Adrenal gland (tissue), 12 donors: ENCODE measurements around the gene ZNF451. TPM values are rescaled to one million over a fixed set of nuclear protein-coding genes. Genes with fewer than 3 reads are reported as not detected.

Source experiments
- DNase-seq, 7 donors: peaks; one replicate each; pipeline ENCODE4 v3.0.0-alpha.2; 2019 to 2020
- H3K27ac ChIP-seq, 5 donors: fragments of 200-600 bp; sonication (generic) in 4 of 5; 1 replicate in 3 of 5; 2 replicates in 2 of 5; pipeline versions ENCODE4 v1.5.1 to v1.8.0; 2016 to 2020; ENCODE audit warnings: mild to moderate bottlenecking in 1 of 5
- H3K27me3 ChIP-seq: fragments of 200-600 bp; 2 replicates; pipeline ENCODE4 v1.8.0; 2021
- H3K36me3 ChIP-seq, 2 donors: fragments of 200-600 bp; replicated peaks in 1 of 2; 1 replicate in 1 of 2; 2 replicates in 1 of 2; pipeline versions ENCODE4 v1.5.1 to v1.8.0; 2018 to 2022
- H3K4me1 ChIP-seq, 2 donors: fragments of 200-600 bp; replicated peaks in 1 of 2; 1 replicate in 1 of 2; 2 replicates in 1 of 2; pipeline versions ENCODE4 v1.5.1 to v1.8.0; 2018 to 2021
- H3K4me3 ChIP-seq, 4 donors: fragments of 200-600 bp; sonication (generic) in 3 of 4; one replicate each; pipeline ENCODE4 v1.5.1; 2016 to 2018
- H3K9me3 ChIP-seq, 3 donors: fragments of 200-600 bp; sonication (generic) in 1 of 3; replicated peaks in 1 of 3; 1 replicate in 2 of 3; 2 replicates in 1 of 3; pipeline versions ENCODE4 v1.5.1 to v1.8.0; 2016 to 2021
- POLR2A ChIP-seq, 2 donors: fragments of 450-650 bp; IDR thresholded peaks; one replicate each; pipeline ENCODE4 v1.6.1; 2017; ENCODE audit warnings: antibody characterized with exemption in 2 of 2, mild to moderate bottlenecking in 2 of 2, moderate library complexity in 1 of 2
- WGBS, 4 donors: extraction: QIAGEN DNeasy Blood & Tissue Kit in 2 of 4; methylation state at CpG; one replicate each; pipeline versions ENCODE4 v1.1.5 to v1.1.7; 2013 to 2017; 5-methylcytosine and 5-hydroxymethylcytosine counted together
- intact Hi-C, 2 donors: fragments of 100-400 bp; cut with DNase I; formaldehyde crosslinking; loops; one replicate each; pipeline versions ENCODE4 v1.14.1 to v1.15.0; 2022 to 2023
- polyA plus RNA-seq, 3 donors: library from polyadenylated mRNA; stranded (reverse); fragments of 200-250 nt in 2 of 3; fragments of 350-450 nt in 1 of 3; fragmentation: Illumina TruSeq in 1 of 3; extraction: RNeasy Lipid Tissue Mini Kit (QIAGEN cat#74804) in 1 of 3; gene quantifications; one replicate each; pipeline ENCODE4 v1.2.3, GENCODE V29; 2013 to 2014
- total RNA-seq, 9 donors: library from RNA; depleted of rRNA in 4 of 9; stranded (reverse); fragments of >200 nt in 4 of 9; fragments of 120-200 nt in 1 of 9; fragmentation: NEBNext Ultra II Directional in 1 of 9; extraction: Animal tissue kit (Norgen Biotek cat#: 25700) in 1 of 9; gene quantifications; one replicate each; pipeline versions ENCODE4 v1.1.0 to v1.2.4, GENCODE V29; 2013 to 2023
- TF ChIP-seq, protein P1 (sequence below), 6 experiments: fragments of 450-650 bp in 4 of 6; fragments of 200-600 bp in 2 of 6; sonication (generic) in 1 of 6; IDR thresholded peaks; 1 replicate in 5 of 6; 2 replicates in 1 of 6; pipeline versions ENCODE4 v1.5.1 to v1.8.0; 2016 to 2021; ENCODE audit warnings: antibody characterized with exemption in 6 of 6, mild to moderate bottlenecking in 2 of 6, moderate library complexity in 1 of 6
- donor health status: healthy with polysubstance abuse.
- donor health status: Bipolar disorder and iron deficiency.
- donor health status: DM: yes; HTN: yes; CAD: no.
- donor health status: DM: no; HTN: no; CAD: no.
- donor health status: DM: no; HTN: no; CAD: no.
- donor health status: DM: yes; HTN: yes; CAD: no.

ZNF451 gene
- total and polyA plus RNA-seq, 12 donors = 19.5 to 111 (median 53.4) TPM

DNA sequence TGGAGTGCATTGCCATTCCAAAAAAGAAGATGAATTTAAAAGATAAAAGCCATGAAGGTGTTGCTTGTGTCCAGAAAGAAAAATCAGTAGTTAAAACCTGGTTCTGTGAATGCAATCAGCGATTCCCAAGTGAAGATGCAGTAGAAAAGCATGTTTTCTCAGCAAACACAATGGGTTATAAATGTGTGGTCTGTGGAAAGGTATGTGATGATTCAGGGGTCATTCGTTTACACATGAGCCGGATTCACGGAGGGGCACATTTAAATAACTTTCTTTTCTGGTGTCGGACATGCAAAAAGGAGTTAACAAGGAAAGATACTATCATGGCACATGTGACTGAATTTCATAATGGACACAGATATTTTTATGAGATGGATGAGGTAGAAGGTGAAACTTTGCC, 57.4 kb downstream of the ZNF451 start:
- WGBS, 4 donors = 92 to 95% (median 95%) methylated on average over 5 of the region's 5 CpGs
- DNase-seq = no peak
- no peaks in the 10 kb centered on the region for H3K4me1 ChIP-seq
- H3K4me3 ChIP-seq = no peak overlapping the region
- no peaks in the 10 kb centered on the region for H3K9me3 ChIP-seq
- no peak for TF ChIP-seq POLR2A (IDR thresholded peaks at IDR 0.05)
- TF ChIP-seq, protein P1, sequence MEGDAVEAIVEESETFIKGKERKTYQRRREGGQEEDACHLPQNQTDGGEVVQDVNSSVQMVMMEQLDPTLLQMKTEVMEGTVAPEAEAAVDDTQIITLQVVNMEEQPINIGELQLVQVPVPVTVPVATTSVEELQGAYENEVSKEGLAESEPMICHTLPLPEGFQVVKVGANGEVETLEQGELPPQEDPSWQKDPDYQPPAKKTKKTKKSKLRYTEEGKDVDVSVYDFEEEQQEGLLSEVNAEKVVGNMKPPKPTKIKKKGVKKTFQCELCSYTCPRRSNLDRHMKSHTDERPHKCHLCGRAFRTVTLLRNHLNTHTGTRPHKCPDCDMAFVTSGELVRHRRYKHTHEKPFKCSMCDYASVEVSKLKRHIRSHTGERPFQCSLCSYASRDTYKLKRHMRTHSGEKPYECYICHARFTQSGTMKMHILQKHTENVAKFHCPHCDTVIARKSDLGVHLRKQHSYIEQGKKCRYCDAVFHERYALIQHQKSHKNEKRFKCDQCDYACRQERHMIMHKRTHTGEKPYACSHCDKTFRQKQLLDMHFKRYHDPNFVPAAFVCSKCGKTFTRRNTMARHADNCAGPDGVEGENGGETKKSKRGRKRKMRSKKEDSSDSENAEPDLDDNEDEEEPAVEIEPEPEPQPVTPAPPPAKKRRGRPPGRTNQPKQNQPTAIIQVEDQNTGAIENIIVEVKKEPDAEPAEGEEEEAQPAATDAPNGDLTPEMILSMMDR (IDR thresholded peaks at IDR 0.05) = no peak
- intact Hi-C loops = no loop called here
- peaks cover 0 to 18% of the 10 kb centered on the region in 2 donors for H3K36me3 ChIP-seq
- no peak overlapping the region for H3K27ac ChIP-seq
- H3K27me3 ChIP-seq = no peaks in the 10 kb centered on the region

DNA sequence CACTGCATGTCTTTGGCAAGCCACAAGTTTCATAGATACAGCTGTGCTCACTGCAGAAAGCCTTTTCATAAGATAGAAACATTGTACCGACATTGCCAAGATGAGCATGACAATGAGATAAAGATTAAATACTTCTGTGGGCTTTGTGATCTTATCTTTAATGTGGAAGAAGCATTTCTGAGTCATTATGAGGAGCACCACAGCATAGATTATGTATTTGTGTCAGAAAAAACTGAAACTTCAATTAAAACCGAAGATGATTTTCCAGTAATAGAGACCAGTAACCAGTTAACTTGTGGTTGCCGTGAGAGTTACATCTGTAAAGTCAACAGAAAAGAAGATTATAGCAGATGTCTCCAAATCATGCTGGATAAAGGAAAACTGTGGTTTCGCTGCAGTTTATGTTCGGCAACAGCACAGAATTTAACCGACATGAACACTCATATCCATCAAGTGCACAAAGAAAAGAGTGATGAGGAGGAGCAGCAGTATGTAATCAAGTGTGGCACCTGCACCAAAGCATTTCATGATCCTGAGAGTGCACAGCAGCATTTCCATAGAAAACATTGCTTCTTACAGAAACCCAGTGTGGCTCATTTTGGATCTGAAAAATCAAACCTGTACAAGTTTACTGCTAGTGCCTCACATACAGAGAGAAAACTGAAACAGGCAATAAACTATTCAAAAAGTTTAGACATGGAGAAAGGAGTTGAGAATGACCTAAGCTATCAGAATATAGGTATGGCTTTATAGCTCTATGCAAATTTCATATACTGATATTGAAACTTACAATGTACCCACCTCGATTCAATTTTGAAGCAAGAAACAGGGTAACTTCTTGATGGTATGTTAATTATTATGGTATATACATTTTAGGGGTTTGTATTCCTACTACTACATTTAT, 58.2 kb downstream of the ZNF451 start:
- Histone ChIP-seq H3K4me3 (no peak overlapping the region), H3K27ac (no peak overlapping the region), H3K4me1 (no peaks in the 10 kb centered on the region), H3K9me3 (no peaks in the 10 kb centered on the region), H3K36me3 (peaks cover 0 to 18% of the 10 kb centered on the region in 2 donors), H3K27me3 (no peaks in the 10 kb centered on the region)
- intact Hi-C loops = no loop called here
- DNase-seq = no peak
- TF ChIP-seq POLR2A (IDR thresholded peaks at IDR 0.05) = no peak
- TF ChIP-seq, protein P1 (IDR thresholded peaks at IDR 0.05) = no peak
- WGBS, 4 donors = 83 to 87% (median 84%) methylated on average over 7 of the region's 7 CpGs

- TF ChIP-seq POLR2A (IDR thresholded peaks at IDR 0.05) = no peak
- TF ChIP-seq, protein P1 (IDR thresholded peaks at IDR 0.05) = no peak
- H3K27me3 ChIP-seq = no peaks in the 10 kb centered on the region
- no peak overlapping the region for H3K27ac ChIP-seq
- intact Hi-C loops = no loop called here
- H3K4me3 ChIP-seq = no peak overlapping the region
- peaks cover 7 to 10% of the 10 kb centered on the region in 2 donors for H3K4me1 ChIP-seq
- DNase-seq = no peak
- no peaks in the 10 kb centered on the region for H3K9me3 ChIP-seq
- H3K36me3 ChIP-seq = peaks cover 0 to 20% of the 10 kb centered on the region in 2 donors
Measured at GRCh38 chr6:57158658-57159057, 68.7 kb downstream of the ZNF451 start.

GRCh38 chr6:57159127-57159526, 69.1 kb downstream of the ZNF451 start:
- Histone ChIP-seq H3K27me3 (no peaks in the 10 kb centered on the region), H3K4me1 (peaks cover 7 to 10% of the 10 kb centered on the region in 2 donors), H3K27ac (no peak overlapping the region), H3K36me3 (peaks cover 0 to 15% of the 10 kb centered on the region in 2 donors), H3K4me3 (no peak overlapping the region), H3K9me3 (no peaks in the 10 kb centered on the region)
- no peak for TF ChIP-seq POLR2A (IDR thresholded peaks at IDR 0.05)
- TF ChIP-seq, protein P1 (IDR thresholded peaks at IDR 0.05) = no peak
- WGBS, 4 donors = 93 to 97% (median 95%) methylated on average over 2 of the region's 2 CpGs
- no peak for DNase-seq
- intact Hi-C loops = no loop called here
